ENCODE data around the gene ZNF664.

Gene ZNF664

DNA sequence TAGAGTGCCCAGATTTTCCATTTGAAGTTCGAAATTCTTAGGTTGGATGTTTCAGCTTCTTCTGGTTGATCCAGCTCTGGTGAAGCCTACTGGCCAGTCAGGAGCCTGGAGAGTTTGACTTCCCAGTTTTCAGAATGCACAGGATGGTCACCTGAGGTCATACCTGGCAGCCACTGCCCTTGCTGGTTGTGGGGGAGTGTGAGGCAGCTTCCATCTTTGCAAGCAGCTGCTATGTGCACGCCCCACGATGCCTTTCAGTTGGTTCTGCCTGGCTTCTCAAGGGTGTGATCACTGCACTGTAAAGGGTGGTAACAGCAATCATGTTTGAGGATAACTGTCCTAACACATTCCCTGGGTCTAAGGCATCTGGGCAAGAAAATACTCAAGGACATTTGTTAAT lies 15.8 kb upstream of the ZNF664 start:
- DNase-seq: no peak

DNA sequence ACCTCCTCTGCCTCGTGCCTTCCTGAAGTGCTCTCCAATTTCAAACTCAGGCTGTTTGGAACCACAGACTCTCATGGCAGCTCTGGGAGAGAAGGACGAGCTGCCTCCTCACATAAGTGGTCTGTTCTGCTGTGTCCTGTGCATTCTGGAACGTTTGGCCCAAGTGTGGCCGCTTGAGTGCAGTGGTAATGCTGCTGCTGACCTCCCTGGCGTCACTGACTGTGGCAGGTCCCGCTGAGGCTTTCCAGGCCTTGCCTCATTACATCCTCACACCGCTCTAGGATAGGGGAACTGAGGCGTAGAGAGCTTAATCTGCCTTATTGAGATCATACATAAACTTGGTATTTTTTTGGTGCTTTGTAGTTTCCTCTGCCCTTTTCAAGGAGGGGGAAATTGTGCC lies 14.6 kb upstream of the ZNF664 start:
- DNase-seq: no peak

DNA sequence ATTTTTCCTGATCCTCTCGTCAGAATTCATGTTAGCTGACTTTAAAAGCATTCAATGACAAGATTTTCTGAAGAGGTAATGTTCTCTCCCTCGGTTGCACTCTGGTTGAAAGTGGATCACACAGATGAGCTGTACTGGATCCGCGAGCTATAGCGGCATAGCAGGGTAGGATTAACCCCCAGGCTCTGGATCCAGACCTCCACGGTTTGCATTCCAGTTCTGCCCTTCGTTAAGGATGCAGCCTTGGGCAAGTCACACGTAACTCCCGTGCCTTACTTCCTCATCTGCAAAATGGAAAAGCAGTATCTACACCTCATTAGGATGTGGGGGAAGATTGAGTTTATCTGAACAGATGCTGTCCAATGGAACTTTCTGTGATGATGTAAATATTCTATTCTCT lies 14.1 kb upstream of the ZNF664 start:
- no peak for DNase-seq

DNA sequence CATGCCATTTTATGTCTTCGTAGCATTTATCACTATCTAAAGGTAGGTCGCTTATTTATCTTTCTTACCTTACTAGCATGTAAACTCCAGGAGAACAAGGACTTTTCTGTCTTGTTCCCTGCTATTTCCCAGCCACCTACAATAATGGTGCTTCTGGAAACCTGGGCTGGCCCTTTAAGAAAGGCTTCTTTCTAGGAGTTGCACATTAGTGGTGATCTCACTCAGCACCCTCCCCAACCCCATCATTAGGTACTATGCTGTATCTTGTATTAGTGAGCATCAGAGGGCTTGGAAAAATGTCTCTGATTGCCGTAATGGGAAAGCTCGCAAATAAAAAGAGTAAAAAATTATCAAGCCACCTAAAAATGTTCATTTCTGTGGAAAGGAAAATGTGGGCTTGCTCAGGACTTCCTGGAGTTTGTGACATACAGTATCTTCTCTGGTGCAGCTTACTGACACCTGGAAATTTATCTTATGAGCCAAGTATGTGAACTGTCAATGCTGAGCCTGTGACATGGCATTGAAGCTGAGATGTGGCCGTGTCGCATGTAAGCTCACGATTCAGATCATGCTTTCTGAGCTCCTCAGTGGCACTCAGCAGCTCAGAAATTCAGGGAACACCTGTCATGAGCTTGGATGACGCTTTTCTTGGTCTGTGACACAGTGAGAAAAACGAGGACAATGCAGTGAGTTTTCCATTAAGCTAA lies 12.8 kb upstream of the ZNF664 start:
- DNase-seq: no peak

DNA sequence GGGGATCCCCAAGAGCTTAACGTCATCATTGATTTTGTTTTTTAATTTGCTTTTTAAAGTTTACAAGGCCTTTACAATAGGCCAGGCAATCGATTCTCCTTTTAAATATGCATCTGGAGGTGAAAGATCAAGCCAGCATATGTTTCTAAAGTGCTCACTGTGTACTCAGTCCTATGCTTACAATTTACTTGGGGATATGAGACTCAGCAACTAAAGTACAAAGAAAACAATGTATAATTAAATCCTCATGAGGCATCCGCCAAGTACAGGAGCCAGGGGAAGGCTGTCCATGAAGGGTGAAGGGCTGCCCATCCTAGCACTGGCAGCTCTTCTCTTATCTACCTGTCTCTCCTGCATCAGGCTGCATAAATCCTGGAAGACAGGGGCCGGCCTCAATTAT lies 12.2 kb upstream of the ZNF664 start:
- DNase-seq: no peak

DNA sequence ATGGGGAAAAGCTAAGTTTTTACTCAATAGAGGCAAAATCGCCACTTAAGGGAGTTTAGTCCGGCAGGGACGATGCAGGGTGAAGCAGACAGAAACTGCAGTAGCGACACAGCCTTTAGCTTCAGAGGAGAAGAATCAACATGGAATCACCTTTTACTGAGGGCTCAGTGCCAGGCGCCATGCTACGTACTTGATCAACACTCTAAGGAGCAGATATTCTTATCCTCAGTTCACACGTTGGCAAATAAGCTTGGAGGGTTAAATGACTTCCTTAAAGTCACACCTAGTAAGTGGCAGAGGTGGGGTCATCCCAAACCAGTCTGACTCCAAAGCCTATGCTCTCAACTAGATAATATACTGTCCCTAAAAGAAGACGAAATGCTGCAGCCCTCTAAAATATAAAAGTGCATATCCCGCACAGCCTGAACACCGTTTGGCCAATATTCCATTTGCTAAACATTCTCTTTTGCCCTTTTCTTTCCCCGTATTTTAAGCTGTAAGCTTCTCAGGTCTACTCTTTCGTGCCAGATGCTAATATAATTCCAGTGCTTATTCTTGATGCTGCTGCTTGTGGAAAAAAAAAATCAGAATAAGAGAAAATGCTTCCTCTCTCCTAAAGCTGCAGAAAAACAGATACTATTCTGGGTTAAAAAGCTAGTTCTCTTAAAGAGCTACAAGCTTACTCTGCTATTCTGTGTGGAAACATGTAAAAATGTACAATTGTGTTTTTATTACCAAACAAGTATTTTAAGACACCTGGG lies 11.2 kb upstream of the ZNF664 start:
- no peak for DNase-seq

DNA sequence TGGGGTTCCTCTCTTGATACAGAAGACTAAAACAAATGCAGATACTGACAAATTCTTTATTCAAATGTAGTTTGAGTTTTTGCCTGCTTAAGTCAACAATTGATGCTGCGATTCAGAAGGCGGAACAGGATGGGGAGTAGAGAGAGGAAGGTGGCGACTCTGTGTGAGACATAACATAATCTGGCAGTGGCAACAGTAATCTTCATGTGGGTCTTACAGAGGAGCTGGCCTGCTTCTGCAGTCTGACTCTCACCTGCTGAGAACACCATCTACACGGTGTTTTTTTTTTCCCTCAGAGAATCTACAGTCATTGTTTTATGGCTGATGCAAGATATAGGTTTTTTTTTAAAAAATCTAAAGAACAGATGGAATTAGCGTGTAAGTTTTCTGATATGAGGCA lies 10.5 kb upstream of the ZNF664 start:
- no peak for DNase-seq

DNA sequence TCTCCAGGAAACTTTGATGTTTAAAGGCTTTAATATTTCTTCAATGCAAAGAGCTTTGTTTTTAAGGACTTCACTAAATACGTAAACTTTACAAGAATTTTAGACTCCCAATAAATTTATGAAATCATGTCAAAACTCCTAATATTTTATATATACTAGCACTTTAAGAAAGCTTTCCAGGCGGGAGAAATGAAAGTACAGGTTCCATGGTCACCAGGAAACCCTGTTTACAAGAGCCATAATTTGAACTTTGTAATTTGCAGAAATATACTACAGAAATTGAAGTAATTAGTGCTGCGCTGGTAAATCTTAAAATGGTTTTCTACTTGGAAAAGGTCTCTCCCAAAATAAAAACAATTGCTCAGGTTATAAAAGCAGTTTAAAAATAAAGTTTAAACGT lies 9.2 kb upstream of the ZNF664 start:
- DNase-seq: no peak

DNA sequence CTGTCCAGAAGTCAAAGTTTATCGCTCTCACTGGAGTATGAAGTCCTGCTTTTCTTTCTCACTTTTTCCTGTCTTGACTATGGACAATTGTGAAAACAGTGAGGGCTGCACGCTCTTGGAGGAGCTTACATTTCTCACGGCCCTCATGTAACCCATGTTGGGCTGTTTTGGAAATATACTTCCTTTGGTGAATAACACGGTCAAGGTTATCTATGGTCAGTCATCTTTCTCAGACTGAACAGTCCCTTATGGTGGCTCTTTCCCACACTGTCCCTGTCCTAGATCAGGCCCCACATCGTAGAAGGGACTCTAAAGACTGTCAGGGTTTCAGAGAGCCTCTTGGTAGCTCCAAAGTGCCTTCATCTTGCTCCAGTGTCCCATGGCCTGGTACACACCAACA lies 7.6 kb upstream of the ZNF664 start:
- no peak for DNase-seq

DNA sequence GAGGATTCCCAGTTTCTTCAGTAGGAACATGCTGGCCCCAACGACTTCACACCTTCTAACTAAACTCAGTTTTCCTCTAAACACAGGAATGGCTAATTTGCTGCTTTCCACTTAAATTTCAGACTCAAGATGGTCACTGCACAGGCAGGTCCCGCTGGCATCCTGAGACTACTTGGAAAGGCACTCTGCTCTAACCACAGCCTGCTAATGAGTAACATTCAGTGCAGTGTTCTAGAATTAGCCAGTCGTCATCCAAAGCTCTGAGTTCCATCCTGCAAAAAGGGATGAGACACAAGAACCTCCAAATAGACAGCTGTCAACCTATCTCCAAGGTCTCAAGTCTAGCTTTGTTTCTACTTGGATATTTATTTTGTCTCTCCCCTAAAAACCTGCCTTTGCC lies 6.4 kb upstream of the ZNF664 start:
- no peak for DNase-seq

DNA sequence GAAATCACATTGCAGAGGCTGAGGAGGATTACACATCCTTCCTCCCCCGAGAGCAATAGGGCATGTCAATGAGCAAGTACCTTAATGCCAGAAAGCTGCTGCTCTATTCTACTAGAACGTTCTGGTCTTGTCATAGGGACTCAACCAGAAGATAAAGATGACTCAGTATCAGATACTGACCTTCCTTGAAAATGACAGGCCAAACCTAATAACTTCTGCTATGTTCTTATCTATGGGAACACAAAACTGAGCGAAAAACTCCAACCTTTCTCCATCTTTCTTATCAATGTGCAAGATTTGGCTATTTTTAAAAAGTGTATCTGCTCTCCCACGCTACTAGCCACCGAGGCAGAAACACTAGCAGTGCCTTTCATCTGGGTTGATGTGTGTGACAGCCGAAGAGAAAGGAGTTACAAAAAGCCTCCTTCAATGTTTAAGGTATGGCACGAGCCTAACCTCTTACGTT lies 5.9 kb upstream of the ZNF664 start:
- no peak for DNase-seq

DNA sequence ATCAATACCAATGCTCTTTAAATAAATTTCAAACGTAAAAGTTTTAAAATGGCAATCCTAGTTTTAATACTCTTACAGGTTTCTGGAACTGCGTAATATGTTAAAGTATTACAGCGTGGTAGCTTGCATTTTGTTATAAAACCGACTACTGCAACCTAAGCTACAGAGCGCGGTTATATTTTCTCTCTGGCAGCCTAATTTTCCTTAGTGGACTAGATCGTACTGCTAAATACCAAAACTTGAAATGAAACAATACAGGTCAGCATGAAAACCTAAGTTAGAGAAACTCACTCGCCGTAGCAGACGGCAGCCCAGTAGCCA lies 1.6 kb upstream of the ZNF664 start:
- no peak for DNase-seq

DNA sequence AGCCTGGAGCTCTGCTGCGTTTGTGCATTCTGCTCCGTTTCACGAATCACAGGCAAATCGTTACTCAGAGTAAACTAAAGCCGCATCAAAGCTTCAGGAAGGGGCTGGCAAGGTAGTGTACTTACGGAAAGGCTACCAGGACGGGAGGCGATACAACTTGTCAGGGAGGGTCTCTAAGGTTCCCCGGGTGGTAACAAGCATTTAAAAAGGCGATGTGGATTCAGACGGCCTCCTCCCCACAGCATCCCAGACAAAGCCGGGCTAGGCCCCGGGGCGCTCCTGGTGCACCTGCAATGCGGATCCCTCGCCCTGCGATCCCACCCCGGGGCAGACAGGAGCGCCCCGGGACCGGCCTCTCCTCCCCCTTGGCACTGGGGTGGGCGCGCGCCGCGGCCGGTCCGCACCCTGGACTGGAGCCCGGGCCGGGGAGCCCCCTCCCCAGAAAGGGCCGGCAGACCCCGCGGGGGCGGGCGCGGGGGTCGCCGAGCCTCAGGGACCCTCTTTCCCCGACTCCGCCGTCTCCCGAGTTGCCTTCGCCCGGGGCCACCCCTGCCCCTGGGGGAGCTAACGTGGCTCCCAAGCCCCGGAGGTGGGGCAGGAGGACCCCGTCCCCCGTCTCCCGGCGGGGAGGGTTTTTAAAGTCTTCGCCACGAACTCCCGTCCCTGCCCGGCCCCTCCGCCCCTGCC lies 1.1 kb upstream of the ZNF664 start:
- DNase-seq: peak in 22 of 56 donors; percentile 10 to 63 (median 38)

DNA sequence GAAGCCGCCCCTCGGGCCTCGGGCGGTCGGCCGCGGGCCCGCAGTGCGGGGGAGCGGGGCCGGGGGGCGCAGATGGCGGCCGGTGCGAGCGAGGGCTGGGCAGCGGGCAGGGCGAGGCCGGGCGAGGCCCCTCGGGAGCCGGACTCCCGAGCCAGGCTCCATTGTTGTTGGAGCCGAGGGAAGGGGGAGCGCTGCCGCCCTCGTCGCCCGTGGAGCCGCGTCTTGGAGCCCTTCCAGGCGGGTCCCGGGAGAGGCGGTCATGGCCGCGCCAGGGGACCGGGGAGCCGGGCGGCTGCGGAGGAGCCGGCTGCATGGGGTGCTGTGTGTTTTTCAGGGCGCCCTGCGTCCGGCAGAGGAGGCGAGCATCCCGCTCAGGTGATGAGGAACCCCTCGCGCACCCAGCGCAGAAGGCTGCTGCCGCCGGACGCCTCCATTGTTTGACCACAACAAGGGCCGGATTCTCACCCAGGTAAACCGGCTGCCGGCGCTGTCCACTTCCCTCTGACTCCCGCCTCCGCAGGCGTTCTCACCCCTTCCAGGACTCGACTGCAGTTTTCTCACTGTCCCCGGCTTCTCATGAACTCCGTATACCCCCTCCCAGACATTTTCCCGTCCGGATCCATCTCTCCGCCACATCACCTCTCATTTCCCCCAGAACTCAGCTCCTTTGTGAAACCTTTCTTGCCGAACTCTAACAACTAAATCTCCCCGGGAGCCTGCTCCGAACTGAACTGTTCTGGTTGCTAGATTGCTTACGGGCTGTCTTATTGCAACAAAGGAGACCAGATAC lies 732 bp downstream of the ZNF664 start:
- peak in 19 of 56 donors; percentile 18 to 57 (median 37) for DNase-seq

DNA sequence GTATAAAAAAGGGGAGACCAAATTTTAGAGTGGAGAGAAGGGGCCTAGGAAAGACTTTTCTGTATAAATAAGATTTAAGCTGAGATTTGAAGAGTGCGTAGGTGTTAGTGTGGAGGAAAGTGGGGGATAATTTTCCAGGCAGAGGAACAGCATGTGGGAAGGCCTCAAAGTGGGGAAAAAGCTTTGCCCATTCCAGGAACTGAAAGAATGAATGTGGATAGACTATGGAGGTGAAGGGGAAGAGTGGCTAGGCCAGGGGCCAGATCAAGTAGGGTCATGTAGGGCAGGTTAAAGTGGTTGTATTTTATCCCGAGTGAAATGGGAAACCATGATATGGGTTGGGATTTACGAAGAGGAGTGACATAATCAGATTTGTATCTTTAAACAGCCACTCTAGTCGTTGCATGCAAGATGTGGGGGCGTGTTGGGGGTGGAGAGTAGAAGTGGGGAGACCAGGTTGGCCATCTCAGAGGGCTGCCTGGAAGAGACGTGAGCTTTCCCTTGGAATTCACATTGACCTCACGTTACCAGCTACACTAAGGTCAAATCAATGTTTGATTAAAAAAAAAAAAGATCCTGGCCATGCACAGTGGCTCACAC lies 3.3 kb downstream of the ZNF664 start:
- DNase-seq: no peak

DNA sequence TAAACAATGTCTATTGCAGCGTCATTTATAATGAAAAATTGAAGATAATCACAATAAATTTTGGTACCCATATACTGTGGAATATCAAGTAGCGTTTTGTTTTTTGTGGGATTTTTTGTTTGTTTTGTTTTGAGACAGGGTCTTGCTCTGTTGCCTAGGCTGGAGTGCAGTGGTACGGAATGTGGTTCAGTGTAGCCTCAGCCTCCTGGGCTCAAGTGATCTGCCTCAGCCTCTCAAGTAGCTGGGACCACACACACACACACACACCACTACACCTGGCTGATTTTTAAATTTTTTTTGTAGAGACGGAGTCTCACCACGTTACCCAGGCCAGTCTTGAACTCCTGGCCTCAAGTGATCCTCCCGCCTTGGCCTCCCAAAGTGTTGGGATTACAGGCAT lies 6.6 kb downstream of the ZNF664 start:
- DNase-seq: no peak

DNA sequence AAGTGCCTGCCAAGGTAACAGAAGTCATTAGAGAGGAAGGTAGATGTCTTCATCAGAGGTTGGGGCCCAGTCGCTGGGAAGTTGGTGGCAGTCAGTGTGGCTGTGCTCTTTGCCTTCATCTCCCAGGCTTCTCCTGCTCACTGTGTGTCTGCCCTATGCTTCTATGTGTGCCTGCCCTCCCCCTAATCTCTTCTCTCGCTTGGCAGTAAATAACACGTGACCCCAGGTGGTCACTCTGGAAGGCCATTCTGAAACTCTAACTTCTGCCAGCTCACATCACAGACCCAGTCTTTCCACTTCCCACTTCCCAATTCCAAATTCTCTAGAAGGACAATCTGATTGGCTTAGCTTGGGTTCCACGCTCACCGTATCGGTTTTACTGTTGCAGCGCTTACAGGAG lies 9.3 kb downstream of the ZNF664 start:
- DNase-seq: no peak

DNA sequence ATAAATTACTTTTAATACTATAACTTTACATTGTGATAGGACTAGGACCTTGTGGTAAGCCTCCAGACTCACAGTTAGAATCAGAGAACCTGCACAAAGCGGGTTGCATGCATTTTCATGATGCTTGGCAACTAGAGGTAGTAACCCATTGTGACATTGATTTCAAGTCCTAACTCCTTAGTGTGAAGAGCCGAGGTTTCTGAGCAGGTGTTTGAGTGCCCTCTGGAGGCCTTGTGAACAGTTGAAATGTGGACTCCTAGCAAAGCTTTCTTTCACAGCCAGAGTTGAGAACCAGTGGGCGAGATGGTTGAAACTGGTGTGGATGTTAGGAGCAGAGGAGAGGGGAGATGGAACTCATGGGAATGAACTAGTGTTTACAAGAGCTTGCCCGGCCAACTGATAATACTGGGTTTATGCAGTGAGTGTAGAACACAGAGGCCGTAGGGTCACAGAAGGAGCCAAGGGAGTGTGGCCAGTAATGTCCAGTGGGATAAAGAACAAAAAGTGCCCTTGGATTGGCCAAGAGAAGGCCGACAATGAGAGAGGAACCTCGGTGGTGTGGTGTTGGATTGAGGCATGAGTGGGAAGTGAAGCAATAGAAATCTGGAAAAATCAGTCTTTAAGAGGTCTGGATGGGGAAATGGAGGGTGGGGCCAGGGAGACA lies 10.9 kb downstream of the ZNF664 start:
- DNase-seq: peak in 26 of 56 donors; percentile 10 to 67 (median 30)

DNA sequence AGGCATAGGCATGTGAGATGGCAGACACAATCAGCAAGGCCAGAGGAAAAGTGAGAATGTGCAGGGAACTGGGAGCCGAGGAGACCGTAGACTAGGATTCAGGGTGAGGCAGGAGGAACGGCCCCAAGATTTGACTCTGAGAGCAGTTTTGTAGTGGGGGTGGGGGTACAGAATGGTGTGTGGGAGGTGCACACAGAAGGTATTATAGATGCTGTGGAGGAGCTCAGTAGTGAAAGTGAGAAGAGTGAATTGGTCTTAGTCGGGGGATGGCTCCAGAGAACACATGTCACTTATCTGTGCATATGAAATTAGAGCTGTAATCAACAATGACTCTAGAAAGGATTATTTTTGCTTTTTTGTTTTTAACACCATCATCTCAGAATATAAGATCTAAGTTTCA lies 11.9 kb downstream of the ZNF664 start:
- no peak for DNase-seq

DNA sequence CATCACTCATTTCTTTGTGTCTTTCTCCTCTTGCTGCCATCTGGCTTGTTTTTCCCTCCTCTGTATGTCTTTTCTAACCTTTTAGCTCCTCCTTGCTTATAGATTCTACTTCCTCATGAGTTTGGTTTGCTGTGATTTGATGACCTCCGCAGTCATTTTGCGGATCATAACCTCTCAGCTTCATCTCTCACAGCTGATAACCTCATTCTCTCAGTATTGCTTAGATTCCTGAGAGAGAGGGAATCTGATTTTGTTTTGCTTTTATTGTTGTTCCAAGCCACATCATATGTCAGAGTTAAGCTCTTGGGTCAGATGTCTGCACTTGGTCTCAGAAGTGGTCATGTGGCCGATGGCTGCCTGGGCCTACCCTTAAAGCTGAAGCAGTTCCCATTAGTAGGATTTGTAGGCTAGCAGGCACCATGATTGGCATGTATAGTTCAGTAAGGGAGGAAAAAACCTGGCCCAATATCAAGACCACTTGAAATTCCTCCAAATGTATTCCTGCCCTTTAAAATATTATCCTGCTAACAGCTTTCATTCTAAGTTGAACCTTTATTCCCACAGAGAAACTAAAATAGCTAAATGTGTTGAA lies 13.5 kb downstream of the ZNF664 start:
- DNase-seq: peak in 1 of 56 donors; percentile 16

Measured in amygdala (tissue), 56 donors.